ENCODE results near the gene GLDN.

DNA sequence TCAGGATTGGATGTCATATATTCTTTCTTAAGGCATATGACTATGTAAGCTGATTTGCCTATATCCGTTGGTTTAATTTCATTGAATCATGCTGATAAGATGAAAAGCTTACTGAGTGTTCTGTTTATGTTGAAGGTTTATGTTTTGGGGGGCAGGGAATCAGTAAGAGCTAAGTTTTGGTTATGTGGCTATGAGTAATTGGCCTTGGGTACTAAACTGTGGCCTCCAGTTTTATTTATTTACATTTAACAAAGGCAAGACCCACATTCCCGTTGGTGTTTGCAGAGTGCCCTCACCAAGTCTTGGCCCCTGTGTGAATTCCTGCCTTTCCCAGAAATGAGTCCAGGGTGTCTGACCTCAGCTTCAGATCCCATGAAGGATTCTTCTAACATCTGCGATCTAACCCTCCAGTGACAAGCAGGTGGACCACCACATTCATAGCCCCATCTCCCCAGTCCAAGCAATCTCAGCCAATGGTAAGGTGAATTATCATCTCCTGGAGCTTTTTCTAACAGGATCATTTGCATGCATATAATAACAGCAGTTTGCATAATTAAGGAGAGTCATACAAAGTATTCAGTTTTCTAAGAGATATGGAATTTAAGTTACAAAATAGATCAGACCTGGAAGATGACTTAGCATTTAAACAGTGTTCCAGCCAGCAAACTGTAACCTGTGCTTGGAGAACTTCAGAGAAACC, 27.4 kb downstream of the GLDN start:
- TF ChIP-seq CHD2 (IDR thresholded peaks at IDR 0.05; ENCODE audit: low read length, partially characterized antibody) (no peak), CBX2 (IDR thresholded peaks at IDR 0.05; ENCODE audit: borderline replicate concordance, low read depth) (no peak), POLR2A (IDR thresholded peaks at IDR 0.05; ENCODE audit: low read length) (no peak), EP300 (IDR thresholded peaks at IDR 0.05) (peak in 1 of 2 experiments; percentile 30; a peak in 1 of 5 replicates), BHLHE40 (IDR thresholded peaks at IDR 0.05; ENCODE audit: low read depth, low read length) (no peak), MAFK (IDR thresholded peaks at IDR 0.05; ENCODE audit: partially characterized antibody) (peak; percentile 58), MYC (IDR thresholded peaks at IDR 0.05; ENCODE audit: borderline replicate concordance, low read length) (no peak), RNF2 (IDR thresholded peaks at IDR 0.05; ENCODE audit: borderline replicate concordance, low read depth) (no peak), HDAC2 (IDR thresholded peaks at IDR 0.05) (no peak), KDM1A (IDR thresholded peaks at IDR 0.05; ENCODE audit: low read depth) (no peak), MAZ (IDR thresholded peaks at IDR 0.05; ENCODE audit: borderline replicate concordance, low read depth, low read length) (no peak)
- TF ChIP-seq, protein P1, sequence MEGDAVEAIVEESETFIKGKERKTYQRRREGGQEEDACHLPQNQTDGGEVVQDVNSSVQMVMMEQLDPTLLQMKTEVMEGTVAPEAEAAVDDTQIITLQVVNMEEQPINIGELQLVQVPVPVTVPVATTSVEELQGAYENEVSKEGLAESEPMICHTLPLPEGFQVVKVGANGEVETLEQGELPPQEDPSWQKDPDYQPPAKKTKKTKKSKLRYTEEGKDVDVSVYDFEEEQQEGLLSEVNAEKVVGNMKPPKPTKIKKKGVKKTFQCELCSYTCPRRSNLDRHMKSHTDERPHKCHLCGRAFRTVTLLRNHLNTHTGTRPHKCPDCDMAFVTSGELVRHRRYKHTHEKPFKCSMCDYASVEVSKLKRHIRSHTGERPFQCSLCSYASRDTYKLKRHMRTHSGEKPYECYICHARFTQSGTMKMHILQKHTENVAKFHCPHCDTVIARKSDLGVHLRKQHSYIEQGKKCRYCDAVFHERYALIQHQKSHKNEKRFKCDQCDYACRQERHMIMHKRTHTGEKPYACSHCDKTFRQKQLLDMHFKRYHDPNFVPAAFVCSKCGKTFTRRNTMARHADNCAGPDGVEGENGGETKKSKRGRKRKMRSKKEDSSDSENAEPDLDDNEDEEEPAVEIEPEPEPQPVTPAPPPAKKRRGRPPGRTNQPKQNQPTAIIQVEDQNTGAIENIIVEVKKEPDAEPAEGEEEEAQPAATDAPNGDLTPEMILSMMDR (IDR thresholded peaks at IDR 0.05) = no peak
- TF ChIP-seq, protein P2, sequence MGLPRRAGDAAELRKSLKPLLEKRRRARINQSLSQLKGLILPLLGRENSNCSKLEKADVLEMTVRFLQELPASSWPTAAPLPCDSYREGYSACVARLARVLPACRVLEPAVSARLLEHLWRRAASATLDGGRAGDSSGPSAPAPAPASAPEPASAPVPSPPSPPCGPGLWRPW (IDR thresholded peaks at IDR 0.05) = no peak
- TF ChIP-seq, protein P3, sequence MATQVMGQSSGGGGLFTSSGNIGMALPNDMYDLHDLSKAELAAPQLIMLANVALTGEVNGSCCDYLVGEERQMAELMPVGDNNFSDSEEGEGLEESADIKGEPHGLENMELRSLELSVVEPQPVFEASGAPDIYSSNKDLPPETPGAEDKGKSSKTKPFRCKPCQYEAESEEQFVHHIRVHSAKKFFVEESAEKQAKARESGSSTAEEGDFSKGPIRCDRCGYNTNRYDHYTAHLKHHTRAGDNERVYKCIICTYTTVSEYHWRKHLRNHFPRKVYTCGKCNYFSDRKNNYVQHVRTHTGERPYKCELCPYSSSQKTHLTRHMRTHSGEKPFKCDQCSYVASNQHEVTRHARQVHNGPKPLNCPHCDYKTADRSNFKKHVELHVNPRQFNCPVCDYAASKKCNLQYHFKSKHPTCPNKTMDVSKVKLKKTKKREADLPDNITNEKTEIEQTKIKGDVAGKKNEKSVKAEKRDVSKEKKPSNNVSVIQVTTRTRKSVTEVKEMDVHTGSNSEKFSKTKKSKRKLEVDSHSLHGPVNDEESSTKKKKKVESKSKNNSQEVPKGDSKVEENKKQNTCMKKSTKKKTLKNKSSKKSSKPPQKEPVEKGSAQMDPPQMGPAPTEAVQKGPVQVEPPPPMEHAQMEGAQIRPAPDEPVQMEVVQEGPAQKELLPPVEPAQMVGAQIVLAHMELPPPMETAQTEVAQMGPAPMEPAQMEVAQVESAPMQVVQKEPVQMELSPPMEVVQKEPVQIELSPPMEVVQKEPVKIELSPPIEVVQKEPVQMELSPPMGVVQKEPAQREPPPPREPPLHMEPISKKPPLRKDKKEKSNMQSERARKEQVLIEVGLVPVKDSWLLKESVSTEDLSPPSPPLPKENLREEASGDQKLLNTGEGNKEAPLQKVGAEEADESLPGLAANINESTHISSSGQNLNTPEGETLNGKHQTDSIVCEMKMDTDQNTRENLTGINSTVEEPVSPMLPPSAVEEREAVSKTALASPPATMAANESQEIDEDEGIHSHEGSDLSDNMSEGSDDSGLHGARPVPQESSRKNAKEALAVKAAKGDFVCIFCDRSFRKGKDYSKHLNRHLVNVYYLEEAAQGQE (IDR thresholded peaks at IDR 0.05) = no peak
